GM23338 (cell line): ENCODE data around the gene HOXA2. TPM values are rescaled to one million over a fixed set of nuclear protein-coding genes. Genes with fewer than 3 reads are reported as not detected.
A peak's percentile ranks its signal among the peaks of the same experiment; 100 is the strongest.

ENCODE experiments used
- ATAC-seq: fragments of 200-7000 bp; cut with Tn5 transposase; 3 replicates; pipeline ENCODE4 v1.9.1; 2020
- DNase-seq: peaks from one replicate; pipeline ENCODE4 v3.0.0-alpha.2; 2015; ENCODE audit warnings: low spot score
- H2AFZ ChIP-seq: fragments of 200-600 bp; sonication (generic); 2 replicates; pipeline ENCODE4 v1.8.0; 2016; ENCODE audit warnings: antibody characterized with exemption, mild to moderate bottlenecking, moderate library complexity
- H3F3A ChIP-seq: fragments of 200-600 bp; sonication (generic); replicated peaks from 2 replicates; pipeline ENCODE4 v1.8.0; 2017; ENCODE audit warnings: antibody characterized with exemption, mixed run types, low read depth
- H3K27ac ChIP-seq: fragments of 200-600 bp; sonication (generic); 2 replicates; pipeline ENCODE4 v1.6.1; 2016; ENCODE audit warnings: low read depth
- H3K27me3 ChIP-seq: fragments of 200-600 bp; sonication (generic); 2 replicates; pipeline ENCODE4 v1.8.0; 2016; ENCODE audit warnings: mild to moderate bottlenecking, mixed run types, moderate library complexity; ENCODE audit not compliant: insufficient read depth
- H3K36me3 ChIP-seq: fragments of 200-600 bp; sonication (generic); 2 replicates; pipeline ENCODE4 v1.8.0; 2016; ENCODE audit warnings: mild to moderate bottlenecking; ENCODE audit not compliant: insufficient read depth
- H3K4me1 ChIP-seq: fragments of 200-600 bp; sonication (generic); 2 replicates; pipeline ENCODE4 v1.8.0; 2016; ENCODE audit warnings: mild to moderate bottlenecking, moderate library complexity; ENCODE audit not compliant: insufficient read depth
- H3K4me2 ChIP-seq: fragments of 200-600 bp; sonication (generic); 2 replicates; pipeline ENCODE4 v1.7.1; 2017; ENCODE audit warnings: mixed run types
- H3K4me3 ChIP-seq: fragments of 200-600 bp; sonication (generic); 2 replicates; pipeline ENCODE4 v1.6.1; 2016; ENCODE audit warnings: mixed run types
- H3K79me2 ChIP-seq: fragments of 200-600 bp; sonication (generic); replicated peaks from 2 replicates; pipeline ENCODE4 v1.8.0; 2017; ENCODE audit warnings: mild to moderate bottlenecking; ENCODE audit not compliant: insufficient read depth
- H3K9me2 ChIP-seq: fragments of 200-600 bp; sonication (generic); 2 replicates; pipeline ENCODE4 v1.8.0; 2017; ENCODE audit not compliant: insufficient read depth
- H4K20me1 ChIP-seq: fragments of 200-600 bp; sonication (generic); replicated peaks from 2 replicates; pipeline ENCODE4 v1.8.0; 2017; ENCODE audit warnings: mild to moderate bottlenecking; ENCODE audit not compliant: insufficient read depth
- H3K27ac Mint-ChIP-seq: 2 replicates; pipeline ENCODE4 v1.8.0; 2020; ENCODE audit warnings: inconsistent platforms, mild to moderate bottlenecking, moderate library complexity, mixed read lengths
- H3K27me3 Mint-ChIP-seq: 3 replicates; pipeline ENCODE4 v1.8.0; 2022; ENCODE audit warnings: low read depth, mild to moderate bottlenecking, moderate library complexity, mixed read lengths, inconsistent platforms; ENCODE audit not compliant: insufficient read depth, poor library complexity
- H3K36me3 Mint-ChIP-seq: 3 replicates; pipeline ENCODE4 v1.8.0; 2021; ENCODE audit warnings: low read depth, mild to moderate bottlenecking, inconsistent platforms, moderate library complexity, mixed read lengths
- H3K4me1 Mint-ChIP-seq: 3 replicates; pipeline ENCODE4 v1.8.0; 2020; ENCODE audit warnings: mild to moderate bottlenecking, inconsistent platforms, mixed read lengths
- H3K4me3 Mint-ChIP-seq: 3 replicates; pipeline ENCODE4 v1.8.0; 2021; ENCODE audit warnings: moderate library complexity, mild to moderate bottlenecking, inconsistent platforms, mixed read lengths
- H3K9me3 Mint-ChIP-seq: 3 replicates; pipeline ENCODE4 v1.8.0; 2020; ENCODE audit warnings: moderate library complexity, mild to moderate bottlenecking, inconsistent platforms, mixed read lengths
- EZH2 ChIP-seq: fragments of 200-600 bp; sonication (generic); IDR thresholded peaks from one replicate; pipeline ENCODE4 v1.8.0; 2017; ENCODE audit warnings: antibody characterized with exemption, mild to moderate bottlenecking, low read depth; ENCODE audit not compliant: unreplicated experiment
- EZH2phosphoT487 ChIP-seq: fragments of 200-600 bp; sonication (generic); IDR thresholded peaks from one replicate; pipeline ENCODE4 v1.8.1; 2018; ENCODE audit warnings: antibody characterized with exemption; ENCODE audit not compliant: unreplicated experiment
- NANOG ChIP-seq: IDR thresholded peaks from 2 replicates; pipeline ENCODE4 v1.6.1; 2016; ENCODE audit warnings: antibody characterized with exemption, borderline replicate concordance
- POLR2AphosphoS5 ChIP-seq: IDR thresholded peaks from 2 replicates; pipeline ENCODE4 v1.6.1; 2016; ENCODE audit warnings: antibody characterized with exemption, low read depth
- polyA plus RNA-seq: library from polyadenylated mRNA; unstranded; fragments of >200 nt; fragmentation: Nextera tagmentation; extraction: Ambion mirVana; gene quantifications from 2 replicates; pipeline ENCODE4 v1.2.1, GENCODE V29; 2016
- total RNA-seq: library from RNA; depleted of rRNA; stranded (reverse); fragments of >200 nt; shearing (Covaris generic); gene quantifications from 2 replicates; pipeline ENCODE4 v1.2.3, GENCODE V29; 2014
- TF ChIP-seq, protein P1 (sequence below): IDR thresholded peaks from one replicate; pipeline ENCODE4 v1.6.1; 2018; ENCODE audit warnings: antibody characterized with exemption; ENCODE audit not compliant: unreplicated experiment

Gene HOXA2
- total and polyA plus RNA-seq, 2 experiments from 2014 or later, result not detected

DNA sequence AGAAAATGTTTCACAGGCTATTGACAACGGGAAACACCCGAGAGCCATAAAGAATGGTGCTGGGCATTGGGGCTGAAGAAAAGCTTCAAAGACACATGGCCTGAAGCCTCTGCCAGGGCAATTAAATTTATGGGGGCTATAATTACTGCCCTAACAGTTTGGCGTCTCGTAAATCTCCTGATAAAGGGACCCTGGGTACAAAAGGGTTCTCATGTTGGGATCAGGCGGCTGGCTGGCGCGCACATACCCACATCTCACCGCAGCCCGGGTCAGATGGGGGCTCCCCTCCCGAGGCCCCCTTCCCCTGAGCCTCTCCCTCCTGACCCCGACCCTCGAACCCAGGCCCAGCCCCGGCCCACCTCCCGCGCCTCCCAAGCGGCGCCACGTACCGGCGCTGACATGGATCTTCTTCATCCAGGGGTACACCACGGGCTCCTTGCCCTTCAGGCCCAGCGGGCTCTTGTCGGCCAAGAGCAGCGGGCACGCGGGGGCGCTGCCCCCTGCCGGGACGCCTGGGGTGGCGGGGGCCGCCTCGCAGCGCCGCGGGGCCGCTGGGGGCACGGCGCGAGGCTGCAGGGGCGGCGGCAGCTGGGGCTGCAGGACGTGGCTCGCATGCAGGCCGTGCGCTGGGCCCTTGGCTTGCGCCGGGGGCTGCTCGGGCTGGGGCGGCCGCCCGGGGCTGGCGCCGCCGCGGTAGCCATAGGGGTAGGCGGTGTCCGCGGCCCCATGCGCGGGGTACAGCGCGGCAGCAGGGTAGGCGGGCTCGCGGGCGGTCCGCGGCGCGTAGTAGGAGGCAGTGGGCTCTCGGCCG lies 27.5 kb upstream of the HOXA2 start:
- Histone ChIP-seq H3K27ac (no peak overlapping the region), H3K4me1 (peaks cover 11% of the 10 kb centered on the region; the same call in 1 of the 2 replicates), H4K20me1 (peaks cover 65% of the 10 kb centered on the region), H3K79me2 (no peaks in the 10 kb centered on the region), H3K36me3 (no peaks in the 10 kb centered on the region), H3F3A (peaks cover 55% of the 10 kb centered on the region), H3K4me3 (peak overlapping the region; percentile 62; the same call in 1 of the 2 replicates), H3K9me2 (no peaks in the 10 kb centered on the region), H3K27me3 (peaks cover 100% of the 10 kb centered on the region), H3K4me2 (peak overlapping the region; percentile 84; the same call in 1 of the 2 replicates), H2AFZ (no peak overlapping the region)
- Mint-ChIP-seq H3K4me3 (peak overlapping the region; percentile 25; the same call in 1 of the 3 replicates), H3K4me1 (no peaks in the 10 kb centered on the region; the same call in 2 of the 3 replicates), H3K27me3 (peaks cover 96% of the 10 kb centered on the region), H3K9me3 (no peaks in the 10 kb centered on the region; the same call in 2 of the 3 replicates), H3K27ac (no peak overlapping the region), H3K36me3 (no peaks in the 10 kb centered on the region)
- ATAC-seq, result peak; percentile 57
- DNase-seq, result peak; percentile 41
- TF ChIP-seq EZH2phosphoT487, result peak; percentile 52
- TF ChIP-seq, protein P1, sequence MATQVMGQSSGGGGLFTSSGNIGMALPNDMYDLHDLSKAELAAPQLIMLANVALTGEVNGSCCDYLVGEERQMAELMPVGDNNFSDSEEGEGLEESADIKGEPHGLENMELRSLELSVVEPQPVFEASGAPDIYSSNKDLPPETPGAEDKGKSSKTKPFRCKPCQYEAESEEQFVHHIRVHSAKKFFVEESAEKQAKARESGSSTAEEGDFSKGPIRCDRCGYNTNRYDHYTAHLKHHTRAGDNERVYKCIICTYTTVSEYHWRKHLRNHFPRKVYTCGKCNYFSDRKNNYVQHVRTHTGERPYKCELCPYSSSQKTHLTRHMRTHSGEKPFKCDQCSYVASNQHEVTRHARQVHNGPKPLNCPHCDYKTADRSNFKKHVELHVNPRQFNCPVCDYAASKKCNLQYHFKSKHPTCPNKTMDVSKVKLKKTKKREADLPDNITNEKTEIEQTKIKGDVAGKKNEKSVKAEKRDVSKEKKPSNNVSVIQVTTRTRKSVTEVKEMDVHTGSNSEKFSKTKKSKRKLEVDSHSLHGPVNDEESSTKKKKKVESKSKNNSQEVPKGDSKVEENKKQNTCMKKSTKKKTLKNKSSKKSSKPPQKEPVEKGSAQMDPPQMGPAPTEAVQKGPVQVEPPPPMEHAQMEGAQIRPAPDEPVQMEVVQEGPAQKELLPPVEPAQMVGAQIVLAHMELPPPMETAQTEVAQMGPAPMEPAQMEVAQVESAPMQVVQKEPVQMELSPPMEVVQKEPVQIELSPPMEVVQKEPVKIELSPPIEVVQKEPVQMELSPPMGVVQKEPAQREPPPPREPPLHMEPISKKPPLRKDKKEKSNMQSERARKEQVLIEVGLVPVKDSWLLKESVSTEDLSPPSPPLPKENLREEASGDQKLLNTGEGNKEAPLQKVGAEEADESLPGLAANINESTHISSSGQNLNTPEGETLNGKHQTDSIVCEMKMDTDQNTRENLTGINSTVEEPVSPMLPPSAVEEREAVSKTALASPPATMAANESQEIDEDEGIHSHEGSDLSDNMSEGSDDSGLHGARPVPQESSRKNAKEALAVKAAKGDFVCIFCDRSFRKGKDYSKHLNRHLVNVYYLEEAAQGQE, result no peak
- TF ChIP-seq EZH2, result peak; percentile 94

DNA sequence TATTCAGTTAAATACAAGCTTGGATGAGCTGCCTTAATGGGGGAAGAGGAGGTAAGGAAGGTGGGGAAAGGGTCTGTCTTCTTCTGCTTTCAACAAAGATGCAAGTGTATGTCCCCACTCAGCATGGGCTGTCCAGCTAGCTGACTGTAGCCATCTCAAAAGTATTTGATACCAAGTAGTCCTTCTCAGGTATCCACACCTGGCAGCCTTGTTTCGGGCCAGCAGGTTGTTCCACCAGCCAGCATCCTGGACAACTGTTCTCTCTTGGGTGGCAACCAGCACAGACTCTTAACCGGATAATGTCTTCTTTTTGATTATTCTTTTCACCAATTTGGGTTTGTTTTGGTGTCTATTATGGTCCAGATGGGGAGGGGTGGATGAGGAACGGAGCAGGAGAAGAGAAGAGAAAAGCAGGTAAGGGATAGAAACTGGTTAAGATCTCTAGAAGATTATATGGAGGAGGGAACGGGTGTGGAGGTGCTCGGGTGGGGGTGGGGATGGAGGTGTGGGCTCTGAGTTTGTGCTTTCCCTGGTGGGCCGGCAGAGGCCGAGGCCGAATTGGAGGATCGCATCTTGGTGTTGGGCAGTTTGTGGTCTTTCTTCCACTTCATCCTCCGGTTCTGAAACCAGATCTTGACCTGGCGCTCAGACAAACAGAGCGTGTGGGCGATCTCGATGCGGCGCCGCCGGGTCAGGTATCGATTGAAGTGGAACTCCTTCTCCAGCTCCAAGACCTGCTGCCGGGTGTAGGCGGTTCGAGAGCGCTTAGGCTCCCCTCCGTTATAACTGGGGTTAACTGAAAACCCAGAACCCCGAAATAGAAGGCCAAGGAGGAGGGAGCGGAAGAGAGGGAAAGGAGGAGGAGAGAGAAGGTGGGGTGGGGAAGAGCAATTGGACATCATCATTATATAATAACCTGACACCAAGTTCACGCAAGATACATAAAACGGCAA lies 26.6 kb upstream of the HOXA2 start:
- ATAC-seq (no peak; the same call in 2 of the 3 replicates), DNase-seq (no peak)
- Histone ChIP-seq H4K20me1 (peaks cover 65% of the 10 kb centered on the region), H3K4me1 (peaks cover 15% of the 10 kb centered on the region; the same call in 1 of the 2 replicates), H2AFZ (no peak overlapping the region), H3K79me2 (no peaks in the 10 kb centered on the region), H3K4me2 (no peak overlapping the region), H3K27ac (no peak overlapping the region), H3F3A (peaks cover 51% of the 10 kb centered on the region), H3K36me3 (no peaks in the 10 kb centered on the region), H3K27me3 (peaks cover 100% of the 10 kb centered on the region), H3K4me3 (no peak overlapping the region), H3K9me2 (no peaks in the 10 kb centered on the region)
- no peaks in the 10 kb centered on the region for H3K36me3 Mint-ChIP-seq
- no peak overlapping the region for H3K27ac Mint-ChIP-seq
- peaks cover 96% of the 10 kb centered on the region for H3K27me3 Mint-ChIP-seq
- TF ChIP-seq POLR2AphosphoS5, result no peak
- peak; percentile 68 for TF ChIP-seq EZH2phosphoT487
- TF ChIP-seq NANOG, result no peak
- TF ChIP-seq EZH2, result peak; percentile 98
- H3K9me3 Mint-ChIP-seq, result no peaks in the 10 kb centered on the region; the same call in 2 of the 3 replicates
- peaks cover 6% of the 10 kb centered on the region for H3K4me1 Mint-ChIP-seq
- peak overlapping the region; percentile 25; the same call in 1 of the 3 replicates for H3K4me3 Mint-ChIP-seq
